GM12892 (cell line): ENCODE results near the gene MAT2B.
A peak's percentile ranks its signal among the peaks of the same experiment; 100 is the strongest.

ENCODE experiments used
- POLR2A ChIP-seq: IDR thresholded peaks from 2 replicates; pipeline ENCODE4 v1.6.1; 2011; ENCODE audit warnings: low read depth, low read length, control low read depth
- POLR2AphosphoS5 ChIP-seq: IDR thresholded peaks from 2 replicates; pipeline ENCODE4 v1.6.1; 2011; ENCODE audit warnings: low read depth, low read length, control low read depth

DNA sequence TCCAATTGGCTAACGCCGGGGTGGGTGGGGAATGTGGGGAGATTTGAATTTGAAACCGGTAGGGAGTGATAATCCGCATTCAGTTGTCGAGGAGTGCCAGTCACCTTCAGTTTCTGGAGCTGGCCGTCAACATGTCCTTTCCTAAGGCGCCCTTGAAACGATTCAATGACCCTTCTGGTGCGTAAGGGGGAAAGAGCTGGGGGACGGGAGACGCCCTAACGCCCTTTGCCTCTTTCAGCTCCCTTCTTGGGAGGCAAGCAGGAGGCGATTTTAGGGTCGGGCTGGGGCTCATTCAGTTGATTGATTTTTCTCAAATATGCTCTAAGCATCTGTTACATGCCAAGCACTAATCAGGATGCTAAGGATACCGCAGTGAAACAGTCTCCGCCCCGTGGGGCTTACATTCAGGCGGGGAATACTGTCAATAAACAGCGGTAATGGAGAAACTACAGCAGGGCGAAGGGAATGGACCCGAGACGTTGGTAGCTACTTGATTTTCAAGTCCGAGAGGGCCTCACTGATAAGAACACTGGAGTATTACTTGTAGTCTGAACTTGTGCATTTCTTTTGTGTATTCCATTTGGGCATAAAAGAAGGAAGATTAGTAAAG, 44.8 kb upstream of the MAT2B start, which contains the start of gene HMMR:
- TF ChIP-seq POLR2A (peak; percentile 82), POLR2AphosphoS5 (peak; percentile 77)
